Measurements from ENCODE around the gene PHLDA2. TPM values are rescaled to one million over a fixed set of nuclear protein-coding genes. Genes with fewer than 3 reads are reported as not detected.

PHLDA2 gene
- total and polyA plus RNA-seq, 2 experiments from 2014 or later: 3.8 to 16.5 TPM

DNA sequence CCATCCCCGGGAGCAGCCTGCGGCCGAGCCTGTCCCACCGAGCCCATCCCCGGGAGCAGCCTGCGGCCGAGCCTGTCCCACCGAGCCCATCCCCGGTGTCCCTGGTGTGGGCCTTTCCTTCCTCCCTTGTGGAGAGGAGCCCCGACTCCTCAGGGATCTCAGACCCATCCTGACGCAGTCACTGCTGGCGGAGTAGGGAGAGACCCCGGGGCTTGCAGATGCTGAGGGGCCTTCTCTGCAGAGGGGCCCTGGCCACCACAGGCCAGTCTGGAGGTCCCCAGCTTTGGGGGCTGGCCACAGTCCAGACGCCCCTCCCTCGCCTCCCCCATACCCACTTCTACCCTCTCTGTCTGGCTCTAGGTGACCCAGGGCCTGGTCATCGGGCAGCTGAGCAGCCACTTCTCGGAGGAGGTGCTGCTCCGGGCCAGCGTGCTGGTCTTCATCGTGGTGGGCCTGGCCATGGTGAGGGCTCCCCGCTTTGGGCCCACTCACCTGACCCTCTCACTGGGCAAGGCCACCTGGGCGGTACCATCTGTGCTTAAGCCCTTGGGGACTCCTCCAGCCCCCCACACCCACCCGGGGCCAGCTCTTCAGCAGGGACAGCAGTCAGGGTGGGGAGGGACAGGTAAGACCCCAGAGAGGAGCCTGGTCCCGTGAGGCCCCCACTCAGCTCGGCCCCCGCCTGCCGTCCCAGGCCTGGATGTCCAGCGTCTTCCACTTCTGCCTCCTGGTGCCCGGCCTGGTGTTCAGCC is 7.3 kb downstream of the PHLDA2 start (continued):
- TF ChIP-seq, protein P1, sequence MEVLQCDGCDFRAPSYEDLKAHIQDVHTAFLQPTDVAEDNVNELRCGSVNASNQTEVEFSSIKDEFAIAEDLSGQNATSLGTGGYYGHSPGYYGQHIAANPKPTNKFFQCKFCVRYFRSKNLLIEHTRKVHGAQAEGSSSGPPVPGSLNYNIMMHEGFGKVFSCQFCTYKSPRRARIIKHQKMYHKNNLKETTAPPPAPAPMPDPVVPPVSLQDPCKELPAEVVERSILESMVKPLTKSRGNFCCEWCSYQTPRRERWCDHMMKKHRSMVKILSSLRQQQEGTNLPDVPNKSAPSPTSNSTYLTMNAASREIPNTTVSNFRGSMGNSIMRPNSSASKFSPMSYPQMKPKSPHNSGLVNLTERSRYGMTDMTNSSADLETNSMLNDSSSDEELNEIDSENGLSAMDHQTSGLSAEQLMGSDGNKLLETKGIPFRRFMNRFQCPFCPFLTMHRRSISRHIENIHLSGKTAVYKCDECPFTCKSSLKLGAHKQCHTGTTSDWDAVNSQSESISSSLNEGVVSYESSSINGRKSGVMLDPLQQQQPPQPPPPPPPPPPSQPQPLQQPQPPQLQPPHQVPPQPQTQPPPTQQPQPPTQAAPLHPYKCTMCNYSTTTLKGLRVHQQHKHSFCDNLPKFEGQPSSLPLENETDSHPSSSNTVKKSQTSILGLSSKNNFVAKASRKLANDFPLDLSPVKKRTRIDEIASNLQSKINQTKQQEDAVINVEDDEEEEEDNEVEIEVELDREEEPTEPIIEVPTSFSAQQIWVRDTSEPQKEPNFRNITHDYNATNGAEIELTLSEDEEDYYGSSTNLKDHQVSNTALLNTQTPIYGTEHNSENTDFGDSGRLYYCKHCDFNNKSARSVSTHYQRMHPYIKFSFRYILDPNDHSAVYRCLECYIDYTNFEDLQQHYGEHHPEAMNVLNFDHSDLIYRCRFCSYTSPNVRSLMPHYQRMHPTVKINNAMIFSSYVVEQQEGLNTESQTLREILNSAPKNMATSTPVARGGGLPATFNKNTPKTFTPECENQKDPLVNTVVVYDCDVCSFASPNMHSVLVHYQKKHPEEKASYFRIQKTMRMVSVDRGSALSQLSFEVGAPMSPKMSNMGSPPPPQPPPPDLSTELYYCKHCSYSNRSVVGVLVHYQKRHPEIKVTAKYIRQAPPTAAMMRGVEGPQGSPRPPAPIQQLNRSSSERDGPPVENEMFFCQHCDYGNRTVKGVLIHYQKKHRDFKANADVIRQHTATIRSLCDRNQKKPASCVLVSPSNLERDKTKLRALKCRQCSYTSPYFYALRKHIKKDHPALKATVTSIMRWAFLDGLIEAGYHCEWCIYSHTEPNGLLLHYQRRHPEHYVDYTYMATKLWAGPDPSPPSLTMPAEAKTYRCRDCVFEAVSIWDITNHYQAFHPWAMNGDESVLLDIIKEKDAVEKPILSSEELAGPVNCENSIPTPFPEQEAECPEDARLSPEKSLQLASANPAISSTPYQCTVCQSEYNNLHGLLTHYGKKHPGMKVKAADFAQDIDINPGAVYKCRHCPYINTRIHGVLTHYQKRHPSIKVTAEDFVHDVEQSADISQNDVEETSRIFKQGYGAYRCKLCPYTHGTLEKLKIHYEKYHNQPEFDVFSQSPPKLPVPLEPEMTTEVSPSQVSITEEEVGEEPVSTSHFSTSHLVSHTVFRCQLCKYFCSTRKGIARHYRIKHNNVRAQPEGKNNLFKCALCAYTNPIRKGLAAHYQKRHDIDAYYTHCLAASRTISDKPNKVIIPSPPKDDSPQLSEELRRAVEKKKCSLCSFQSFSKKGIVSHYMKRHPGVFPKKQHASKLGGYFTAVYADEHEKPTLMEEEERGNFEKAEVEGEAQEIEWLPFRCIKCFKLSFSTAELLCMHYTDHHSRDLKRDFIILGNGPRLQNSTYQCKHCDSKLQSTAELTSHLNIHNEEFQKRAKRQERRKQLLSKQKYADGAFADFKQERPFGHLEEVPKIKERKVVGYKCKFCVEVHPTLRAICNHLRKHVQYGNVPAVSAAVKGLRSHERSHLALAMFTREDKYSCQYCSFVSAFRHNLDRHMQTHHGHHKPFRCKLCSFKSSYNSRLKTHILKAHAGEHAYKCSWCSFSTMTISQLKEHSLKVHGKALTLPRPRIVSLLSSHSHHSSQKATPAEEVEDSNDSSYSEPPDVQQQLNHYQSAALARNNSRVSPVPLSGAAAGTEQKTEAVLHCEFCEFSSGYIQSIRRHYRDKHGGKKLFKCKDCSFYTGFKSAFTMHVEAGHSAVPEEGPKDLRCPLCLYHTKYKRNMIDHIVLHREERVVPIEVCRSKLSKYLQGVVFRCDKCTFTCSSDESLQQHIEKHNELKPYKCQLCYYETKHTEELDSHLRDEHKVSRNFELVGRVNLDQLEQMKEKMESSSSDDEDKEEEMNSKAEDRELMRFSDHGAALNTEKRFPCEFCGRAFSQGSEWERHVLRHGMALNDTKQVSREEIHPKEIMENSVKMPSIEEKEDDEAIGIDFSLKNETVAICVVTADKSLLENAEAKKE (CRISPR knock-in tag; IDR thresholded peaks at IDR 0.05): no peak
- no peak for TF ChIP-seq EZH2phosphoT487 (IDR thresholded peaks at IDR 0.05; ENCODE audit: unreplicated experiment)
- no peak for TF ChIP-seq JUNB (IDR thresholded peaks at IDR 0.05; ENCODE audit: unreplicated experiment)
- TF ChIP-seq ZNF331 (CRISPR knock-in tag; IDR thresholded peaks at IDR 0.05; ENCODE audit: low read depth): no peak
- no peak for TF ChIP-seq NANOG (IDR thresholded peaks at IDR 0.05; ENCODE audit: borderline replicate concordance)

DNA sequence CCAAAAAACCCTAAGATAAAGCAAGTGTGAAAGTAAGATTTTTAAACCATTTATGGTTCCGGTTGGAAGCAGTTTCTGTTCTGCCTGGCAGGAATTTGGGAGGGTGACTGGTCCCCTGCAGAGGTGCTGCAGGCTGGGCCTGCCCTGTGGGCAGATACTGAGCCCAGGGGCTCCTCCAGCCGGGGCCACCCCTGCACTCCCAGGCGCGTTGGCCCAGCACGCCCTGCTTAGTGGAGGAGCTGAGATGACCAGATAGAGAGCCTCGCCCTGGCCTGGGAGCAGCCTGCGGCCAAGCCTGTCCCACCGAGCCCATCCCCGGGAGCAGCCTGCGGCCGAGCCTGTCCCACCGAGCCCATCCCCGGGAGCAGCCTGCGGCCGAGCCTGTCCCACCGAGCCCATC is 8.0 kb downstream of the PHLDA2 start:
- Mint-ChIP-seq H3K36me3 (ENCODE audit: low read depth) (no peaks in the 10 kb centered on the region; the same call in 2 of the 3 replicates), H3K27ac (no peak overlapping the region), H3K27me3 (ENCODE audit: insufficient read depth, low read depth, poor library complexity) (peaks cover 4% of the 10 kb centered on the region), H3K4me3 (no peak overlapping the region), H3K4me1 (no peaks in the 10 kb centered on the region), H3K9me3 (no peaks in the 10 kb centered on the region)
- no peaks in the 10 kb centered on the region for H3K9me2 ChIP-seq (ENCODE audit: insufficient read depth)
- ATAC-seq (peak; percentile 39), DNase-seq (ENCODE audit: low spot score) (no peak)
- no peaks in the 10 kb centered on the region for H3K36me3 ChIP-seq (ENCODE audit: insufficient read depth)
- H3K27me3 ChIP-seq (ENCODE audit: insufficient read depth): no peaks in the 10 kb centered on the region
- H4K20me1 ChIP-seq (replicated peaks; ENCODE audit: insufficient read depth): no peaks in the 10 kb centered on the region
- no peak overlapping the region for H3K27ac ChIP-seq (ENCODE audit: low read depth)
- no peak overlapping the region for H3K4me2 ChIP-seq
- H2AFZ ChIP-seq: no peak overlapping the region
- H3K4me1 ChIP-seq (ENCODE audit: insufficient read depth): no peaks in the 10 kb centered on the region
- H3F3A ChIP-seq (replicated peaks; ENCODE audit: low read depth): no peaks in the 10 kb centered on the region
- no peaks in the 10 kb centered on the region for H3K79me2 ChIP-seq (replicated peaks; ENCODE audit: insufficient read depth)
- no peak overlapping the region for H3K4me3 ChIP-seq
- TF ChIP-seq, protein P2, sequence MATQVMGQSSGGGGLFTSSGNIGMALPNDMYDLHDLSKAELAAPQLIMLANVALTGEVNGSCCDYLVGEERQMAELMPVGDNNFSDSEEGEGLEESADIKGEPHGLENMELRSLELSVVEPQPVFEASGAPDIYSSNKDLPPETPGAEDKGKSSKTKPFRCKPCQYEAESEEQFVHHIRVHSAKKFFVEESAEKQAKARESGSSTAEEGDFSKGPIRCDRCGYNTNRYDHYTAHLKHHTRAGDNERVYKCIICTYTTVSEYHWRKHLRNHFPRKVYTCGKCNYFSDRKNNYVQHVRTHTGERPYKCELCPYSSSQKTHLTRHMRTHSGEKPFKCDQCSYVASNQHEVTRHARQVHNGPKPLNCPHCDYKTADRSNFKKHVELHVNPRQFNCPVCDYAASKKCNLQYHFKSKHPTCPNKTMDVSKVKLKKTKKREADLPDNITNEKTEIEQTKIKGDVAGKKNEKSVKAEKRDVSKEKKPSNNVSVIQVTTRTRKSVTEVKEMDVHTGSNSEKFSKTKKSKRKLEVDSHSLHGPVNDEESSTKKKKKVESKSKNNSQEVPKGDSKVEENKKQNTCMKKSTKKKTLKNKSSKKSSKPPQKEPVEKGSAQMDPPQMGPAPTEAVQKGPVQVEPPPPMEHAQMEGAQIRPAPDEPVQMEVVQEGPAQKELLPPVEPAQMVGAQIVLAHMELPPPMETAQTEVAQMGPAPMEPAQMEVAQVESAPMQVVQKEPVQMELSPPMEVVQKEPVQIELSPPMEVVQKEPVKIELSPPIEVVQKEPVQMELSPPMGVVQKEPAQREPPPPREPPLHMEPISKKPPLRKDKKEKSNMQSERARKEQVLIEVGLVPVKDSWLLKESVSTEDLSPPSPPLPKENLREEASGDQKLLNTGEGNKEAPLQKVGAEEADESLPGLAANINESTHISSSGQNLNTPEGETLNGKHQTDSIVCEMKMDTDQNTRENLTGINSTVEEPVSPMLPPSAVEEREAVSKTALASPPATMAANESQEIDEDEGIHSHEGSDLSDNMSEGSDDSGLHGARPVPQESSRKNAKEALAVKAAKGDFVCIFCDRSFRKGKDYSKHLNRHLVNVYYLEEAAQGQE (IDR thresholded peaks at IDR 0.05; ENCODE audit: unreplicated experiment): no peak
- TF ChIP-seq, protein P3, sequence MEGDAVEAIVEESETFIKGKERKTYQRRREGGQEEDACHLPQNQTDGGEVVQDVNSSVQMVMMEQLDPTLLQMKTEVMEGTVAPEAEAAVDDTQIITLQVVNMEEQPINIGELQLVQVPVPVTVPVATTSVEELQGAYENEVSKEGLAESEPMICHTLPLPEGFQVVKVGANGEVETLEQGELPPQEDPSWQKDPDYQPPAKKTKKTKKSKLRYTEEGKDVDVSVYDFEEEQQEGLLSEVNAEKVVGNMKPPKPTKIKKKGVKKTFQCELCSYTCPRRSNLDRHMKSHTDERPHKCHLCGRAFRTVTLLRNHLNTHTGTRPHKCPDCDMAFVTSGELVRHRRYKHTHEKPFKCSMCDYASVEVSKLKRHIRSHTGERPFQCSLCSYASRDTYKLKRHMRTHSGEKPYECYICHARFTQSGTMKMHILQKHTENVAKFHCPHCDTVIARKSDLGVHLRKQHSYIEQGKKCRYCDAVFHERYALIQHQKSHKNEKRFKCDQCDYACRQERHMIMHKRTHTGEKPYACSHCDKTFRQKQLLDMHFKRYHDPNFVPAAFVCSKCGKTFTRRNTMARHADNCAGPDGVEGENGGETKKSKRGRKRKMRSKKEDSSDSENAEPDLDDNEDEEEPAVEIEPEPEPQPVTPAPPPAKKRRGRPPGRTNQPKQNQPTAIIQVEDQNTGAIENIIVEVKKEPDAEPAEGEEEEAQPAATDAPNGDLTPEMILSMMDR (conservative IDR thresholded peaks at IDR 0.05; ENCODE audit: low read depth in 2 of 2): no peak
- TF ChIP-seq POLR2AphosphoS5 (IDR thresholded peaks at IDR 0.05; ENCODE audit: low read depth) (no peak), CREB1 (CRISPR knock-in tag; IDR thresholded peaks at IDR 0.05; ENCODE audit: low read depth) (no peak), NANOG (IDR thresholded peaks at IDR 0.05; ENCODE audit: borderline replicate concordance) (no peak), JUNB (IDR thresholded peaks at IDR 0.05; ENCODE audit: unreplicated experiment) (no peak)
